ENCODE data around the gene STX5.
A peak's percentile ranks its signal among the peaks of the same experiment; 100 is the strongest.
"Not testable (repeated sequence)": the region's sequence is repeated elsewhere in the genome, so short reads cannot be mapped to it uniquely, and the experiment has no call there.

STX5 gene

DNA sequence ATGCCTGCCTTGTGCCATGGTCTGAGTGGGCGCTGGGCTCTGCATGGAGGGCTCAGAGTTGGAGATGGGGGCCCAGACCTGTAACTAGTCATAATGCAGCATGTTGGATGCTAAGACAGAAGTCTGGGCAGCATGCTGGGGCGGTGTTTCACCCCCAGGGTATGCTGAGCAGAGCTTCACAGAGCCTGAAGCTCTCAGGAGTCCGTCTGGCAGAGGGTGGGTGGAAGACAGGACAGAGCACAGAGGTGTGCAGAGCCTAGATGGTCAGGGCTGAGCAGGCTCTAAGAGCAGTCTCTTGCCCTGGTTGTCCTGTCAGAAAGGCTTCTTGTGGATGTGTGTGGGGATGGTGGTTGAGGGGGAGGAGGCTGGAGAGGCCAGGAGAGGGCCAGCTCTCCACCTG is 53.4 kb downstream of the STX5 start:
- no peak for DNase-seq

DNA sequence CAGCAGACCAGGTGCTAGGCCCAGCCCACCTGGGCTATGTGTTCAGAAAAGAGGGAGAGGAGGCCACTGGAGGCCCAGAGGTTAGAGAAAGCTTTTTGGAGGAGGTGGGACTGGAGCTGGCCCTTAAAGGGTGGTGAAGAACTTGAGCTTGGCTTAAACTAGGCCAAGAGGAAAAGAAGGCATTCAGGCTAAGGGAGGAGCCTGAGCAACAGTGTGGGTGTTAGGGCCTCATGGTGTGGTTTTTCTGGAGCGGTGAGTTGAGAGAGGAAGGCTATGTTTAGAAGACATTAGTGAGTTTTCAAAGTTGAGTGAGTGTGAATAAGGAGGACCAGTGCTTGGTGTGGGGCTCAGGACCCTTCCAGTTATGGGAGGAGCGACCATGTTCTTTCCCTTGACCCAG is 54.5 kb downstream of the STX5 start:
- DNase-seq, result no peak

DNA sequence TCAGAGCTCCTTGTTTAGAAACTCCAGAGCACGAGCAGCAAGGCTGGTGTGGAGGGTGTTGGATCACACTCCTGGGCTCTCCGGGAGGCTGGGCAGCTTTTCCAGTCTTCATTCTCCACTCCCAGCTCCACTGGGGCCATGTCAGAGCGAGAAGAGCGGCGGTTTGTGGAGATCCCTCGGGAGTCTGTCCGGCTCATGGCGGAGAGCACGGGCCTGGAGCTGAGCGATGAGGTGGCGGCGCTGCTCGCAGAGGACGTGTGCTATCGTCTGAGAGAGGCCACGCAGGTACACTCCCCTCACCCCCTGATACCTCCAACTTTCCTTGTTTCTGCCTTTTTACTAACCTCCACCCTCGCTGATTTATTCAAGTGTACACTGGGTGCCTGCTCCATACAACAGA is 56.2 kb downstream of the STX5 start:
- no peak for DNase-seq

DNA sequence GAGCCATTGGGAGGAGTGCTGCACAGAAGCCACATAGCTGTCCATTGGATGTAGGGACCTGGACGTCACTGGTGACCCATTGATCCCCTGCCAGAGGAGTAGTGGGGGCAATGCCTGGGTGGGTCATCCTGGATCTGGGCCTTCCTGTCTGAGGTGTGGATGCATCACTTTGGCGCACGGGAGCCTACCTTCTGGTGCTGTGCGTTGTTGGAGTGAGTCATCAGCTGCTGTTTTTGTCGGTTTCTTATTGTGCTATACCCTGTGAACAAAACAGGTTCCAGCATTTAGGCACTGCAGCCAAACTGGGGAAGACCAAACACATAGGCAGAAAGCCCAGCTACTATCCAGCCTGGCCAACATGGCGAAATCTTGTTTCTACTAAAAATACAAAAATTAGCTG is 57.4 kb downstream of the STX5 start:
- DNase-seq, result no peak

DNA sequence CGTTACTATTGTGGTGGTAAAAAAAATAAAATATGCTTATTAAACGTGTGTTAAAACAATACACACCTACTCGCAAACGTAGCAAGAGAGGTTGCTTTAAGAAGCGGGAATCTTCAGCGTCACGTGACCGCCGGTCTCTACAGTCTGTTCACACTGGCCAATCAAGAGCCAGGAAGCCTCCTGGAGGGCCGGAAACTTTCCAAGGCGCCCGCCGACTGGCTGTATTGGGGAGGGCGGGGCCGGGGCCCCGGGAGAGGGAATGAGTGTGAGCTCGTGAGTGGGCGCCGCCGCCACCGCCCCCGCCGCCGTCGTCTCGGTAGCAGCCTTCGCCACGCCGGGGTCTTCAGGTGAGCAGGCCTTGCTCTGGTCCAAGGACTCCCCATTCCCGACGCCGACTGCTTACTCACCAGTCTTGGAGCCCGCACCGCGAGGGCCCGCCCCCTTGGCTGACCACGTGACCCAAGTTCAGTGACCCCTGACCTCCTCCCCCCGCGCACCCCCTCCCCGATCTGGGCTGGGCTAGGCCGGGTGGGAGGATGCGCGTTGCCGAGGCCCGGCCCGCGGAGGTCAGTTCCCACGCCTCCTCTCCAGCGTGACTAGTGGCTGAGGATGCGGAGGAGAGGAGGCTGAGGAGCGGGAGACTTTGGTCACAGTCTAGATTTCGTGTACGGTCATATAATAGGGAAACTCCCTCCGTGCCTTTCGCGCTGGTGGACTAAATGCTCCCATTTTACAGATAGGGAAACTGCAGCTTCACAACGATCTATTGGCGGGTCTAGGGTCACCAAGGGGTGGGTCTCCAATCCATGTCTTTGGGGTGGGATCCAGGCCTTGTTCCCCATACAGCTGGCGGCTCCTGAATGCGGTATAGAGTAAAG is 60.5 kb downstream of the STX5 start, which contains the start of gene TAF6L:
Gene TAF6L, plus strand, starts transcription at position 253 of the 878 bp plus-strand sequence. CDS start 4,388 bp downstream, outside the sequence.
- DNase-seq, result peak; percentile 96

DNA sequence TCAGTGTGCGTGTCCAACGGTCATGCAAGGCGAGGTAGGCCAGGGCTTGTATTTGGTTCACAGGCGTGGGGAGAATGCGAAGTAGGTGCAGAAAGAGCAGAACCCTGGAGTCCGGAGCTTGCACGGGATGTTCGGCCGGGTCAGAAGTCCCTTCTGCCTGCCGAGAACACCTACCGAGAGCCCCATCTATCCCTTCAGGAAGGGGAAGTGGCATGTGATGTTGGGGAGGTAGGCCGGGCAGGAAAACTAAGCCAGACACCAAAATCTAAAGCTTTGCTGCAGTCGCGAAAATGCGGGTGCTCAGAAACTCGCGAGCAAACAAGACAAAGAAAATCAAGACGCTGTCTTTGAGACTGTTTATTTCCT is 61.1 kb downstream of the STX5 start:
- DNase-seq, result peak; percentile 21

DNA sequence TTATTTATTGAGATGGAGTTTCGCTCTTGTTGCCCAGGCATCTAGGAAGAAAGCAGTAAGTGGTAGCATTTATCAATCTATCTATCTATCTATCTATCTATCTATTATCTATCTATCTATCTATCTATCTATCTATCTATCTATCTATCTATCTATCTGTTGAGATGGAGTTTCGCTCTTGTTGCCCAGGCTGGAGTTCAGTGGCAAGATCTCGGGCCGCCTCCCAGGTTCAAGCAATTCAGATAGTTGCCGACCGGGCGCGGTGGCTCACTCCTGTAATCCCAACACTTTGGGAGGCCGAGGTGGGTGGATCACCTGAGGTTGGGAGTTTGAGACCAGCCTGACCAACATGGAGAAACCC is 71.0 kb downstream of the STX5 start:
- not testable (repeated sequence) for DNase-seq

DNA sequence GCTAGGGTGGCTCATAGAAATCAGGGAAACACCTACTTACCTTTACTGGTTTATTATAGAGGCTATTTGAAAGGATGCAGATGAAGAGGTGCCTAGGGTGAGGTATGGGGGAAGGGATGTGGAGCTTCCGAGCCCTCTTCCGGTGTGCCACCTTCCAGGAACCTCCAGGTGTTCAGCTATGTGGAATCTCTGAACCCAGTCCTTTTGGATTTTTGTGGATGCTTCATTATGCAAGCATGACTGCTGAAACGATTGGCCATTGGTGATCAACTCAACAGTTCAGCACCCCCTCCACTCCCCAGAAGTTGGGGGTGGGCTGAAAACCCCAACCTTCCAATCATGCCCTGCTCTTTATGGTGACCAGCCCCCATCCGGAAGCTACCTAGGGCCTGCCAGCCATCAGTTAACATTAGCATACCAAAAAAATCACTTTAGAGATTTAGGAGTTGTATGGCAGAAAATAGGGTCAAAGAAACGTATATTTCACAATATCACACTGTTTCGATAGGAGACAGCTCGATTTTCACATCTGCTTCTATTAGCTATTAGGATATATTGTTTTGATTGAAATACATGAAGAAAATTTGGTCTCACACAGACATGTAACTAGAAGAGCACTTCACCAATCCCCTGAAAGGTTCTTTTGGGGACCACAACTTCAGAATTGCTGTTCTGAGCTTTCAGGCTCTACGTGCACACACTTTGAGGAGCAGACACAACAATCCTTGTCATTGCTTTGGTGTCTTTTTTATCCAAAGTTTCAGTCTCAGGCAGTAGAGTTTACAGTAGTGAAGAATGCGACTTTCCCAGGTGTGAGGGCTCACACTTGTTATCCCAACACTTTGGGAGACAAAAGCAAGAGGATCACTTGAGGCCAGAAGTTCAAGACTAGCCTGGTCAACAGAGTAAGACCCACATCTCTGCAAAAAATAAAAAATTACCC is 73.7 kb downstream of the STX5 start:
- DNase-seq, result no peak

Measured in activated CD4-positive, alpha-beta T cell treated with anti-CD3 and anti-CD28 coated beads, Interleukin-2, amount 50 U/mL, for 16 hours (primary cell).